Osteocyte (in vitro differentiated cells): ENCODE data around the gene CRACR2A. TPM values are rescaled to one million over a fixed set of nuclear protein-coding genes. Genes with fewer than 3 reads are reported as not detected.

Experiments used
- DNase-seq: peaks from one replicate; pipeline ENCODE4 v3.0.0; 2021; ENCODE audit warnings: mixed read lengths; ENCODE audit not compliant: unreplicated experiment; ENCODE audit errors: extremely low spot score
- H3K27ac Mint-ChIP-seq: one replicate; pipeline ENCODE4 v1.8.0; 2021; ENCODE audit warnings: mild to moderate bottlenecking, mixed read lengths; ENCODE audit not compliant: unreplicated experiment
- H3K27me3 Mint-ChIP-seq: one replicate; pipeline ENCODE4 v1.8.0; 2021; ENCODE audit warnings: mixed read lengths; ENCODE audit not compliant: unreplicated experiment
- H3K36me3 Mint-ChIP-seq: one replicate; pipeline ENCODE4 v1.8.0; 2021; ENCODE audit warnings: mixed read lengths; ENCODE audit not compliant: unreplicated experiment
- H3K4me1 Mint-ChIP-seq: one replicate; pipeline ENCODE4 v1.8.0; 2021; ENCODE audit warnings: mixed read lengths; ENCODE audit not compliant: unreplicated experiment
- H3K4me3 Mint-ChIP-seq: one replicate; pipeline ENCODE4 v1.8.0; 2021; ENCODE audit warnings: mild to moderate bottlenecking, moderate library complexity, mixed read lengths; ENCODE audit not compliant: unreplicated experiment
- H3K9me3 Mint-ChIP-seq: one replicate; pipeline ENCODE4 v1.8.0; 2021; ENCODE audit warnings: mixed read lengths; ENCODE audit not compliant: unreplicated experiment
- total RNA-seq: library from RNA; stranded (reverse); gene quantifications from 2 replicates; pipeline ENCODE4 v1.2.1, GENCODE V29; 2021
- TF ChIP-seq, protein P1 (sequence below): fragments of 200-600 bp; sonication (generic); IDR thresholded peaks from 2 replicates; pipeline ENCODE4 v1.5.0; 2021; ENCODE audit warnings: antibody characterized with exemption, mild to moderate bottlenecking, moderate library complexity

The CRACR2A gene
- total RNA-seq, 1 donor from 2014 or later, result 0.13 TPM

GRCh38 chr12:3571724-3572123, 181.2 kb downstream of the CRACR2A start:
- Mint-ChIP-seq H3K4me1 (no peaks in the 10 kb centered on the region), H3K27me3 (peaks cover 6% of the 10 kb centered on the region), H3K9me3 (no peaks in the 10 kb centered on the region), H3K4me3 (no peak overlapping the region), H3K36me3 (no peaks in the 10 kb centered on the region), H3K27ac (no peak overlapping the region)
- no peak for DNase-seq
- TF ChIP-seq, protein P1, sequence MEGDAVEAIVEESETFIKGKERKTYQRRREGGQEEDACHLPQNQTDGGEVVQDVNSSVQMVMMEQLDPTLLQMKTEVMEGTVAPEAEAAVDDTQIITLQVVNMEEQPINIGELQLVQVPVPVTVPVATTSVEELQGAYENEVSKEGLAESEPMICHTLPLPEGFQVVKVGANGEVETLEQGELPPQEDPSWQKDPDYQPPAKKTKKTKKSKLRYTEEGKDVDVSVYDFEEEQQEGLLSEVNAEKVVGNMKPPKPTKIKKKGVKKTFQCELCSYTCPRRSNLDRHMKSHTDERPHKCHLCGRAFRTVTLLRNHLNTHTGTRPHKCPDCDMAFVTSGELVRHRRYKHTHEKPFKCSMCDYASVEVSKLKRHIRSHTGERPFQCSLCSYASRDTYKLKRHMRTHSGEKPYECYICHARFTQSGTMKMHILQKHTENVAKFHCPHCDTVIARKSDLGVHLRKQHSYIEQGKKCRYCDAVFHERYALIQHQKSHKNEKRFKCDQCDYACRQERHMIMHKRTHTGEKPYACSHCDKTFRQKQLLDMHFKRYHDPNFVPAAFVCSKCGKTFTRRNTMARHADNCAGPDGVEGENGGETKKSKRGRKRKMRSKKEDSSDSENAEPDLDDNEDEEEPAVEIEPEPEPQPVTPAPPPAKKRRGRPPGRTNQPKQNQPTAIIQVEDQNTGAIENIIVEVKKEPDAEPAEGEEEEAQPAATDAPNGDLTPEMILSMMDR, result no peak

DNA sequence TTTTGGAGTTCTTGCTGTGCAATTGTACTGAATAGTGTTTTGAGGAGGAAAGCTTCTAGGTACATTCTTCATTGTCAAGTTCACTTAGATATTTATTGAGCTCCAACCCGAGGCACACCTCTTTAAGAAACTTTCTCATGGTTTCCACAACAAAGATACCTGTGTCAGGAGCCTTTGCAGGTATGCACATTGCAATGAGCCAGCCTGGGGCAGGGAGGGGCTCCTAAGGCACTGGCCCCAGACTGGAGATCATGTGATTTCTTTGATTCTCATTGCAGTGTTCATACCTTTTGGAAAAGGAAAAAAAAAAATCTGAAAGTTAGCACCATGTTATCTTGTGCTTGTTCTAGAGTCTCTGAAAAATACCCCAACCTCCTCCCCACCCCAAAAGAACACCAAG, 181.6 kb downstream of the CRACR2A start:
- Mint-ChIP-seq H3K27me3 (peaks cover 6% of the 10 kb centered on the region), H3K9me3 (no peaks in the 10 kb centered on the region), H3K4me3 (no peak overlapping the region), H3K36me3 (no peaks in the 10 kb centered on the region), H3K4me1 (no peaks in the 10 kb centered on the region), H3K27ac (no peak overlapping the region)
- TF ChIP-seq, protein P1, result no peak
- DNase-seq, result no peak

DNA sequence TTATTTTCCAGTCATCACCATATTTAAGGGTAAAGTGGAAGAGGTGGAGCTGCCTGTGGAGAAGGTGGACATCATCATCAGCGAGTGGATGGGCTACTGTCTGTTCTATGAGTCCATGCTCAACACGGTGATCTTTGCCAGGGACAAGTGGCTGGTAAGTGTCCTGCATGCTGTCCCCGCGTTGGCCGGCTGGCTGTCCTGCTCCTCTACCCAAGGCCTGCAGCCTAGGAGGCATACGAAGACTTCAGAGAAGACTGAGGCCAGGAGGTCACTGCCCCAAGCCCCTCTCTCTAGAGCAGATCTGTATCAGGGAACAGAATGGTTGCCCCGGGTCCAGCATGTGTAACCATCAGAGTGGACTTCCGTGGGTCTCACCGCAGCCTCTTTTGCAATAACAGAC, 184.2 kb downstream of the CRACR2A start:
- Mint-ChIP-seq H3K27me3 (peaks cover 6% of the 10 kb centered on the region), H3K4me1 (no peaks in the 10 kb centered on the region), H3K36me3 (no peaks in the 10 kb centered on the region), H3K9me3 (no peaks in the 10 kb centered on the region), H3K4me3 (no peak overlapping the region), H3K27ac (no peak overlapping the region)
- DNase-seq, result no peak
- TF ChIP-seq, protein P1, result no peak

DNA sequence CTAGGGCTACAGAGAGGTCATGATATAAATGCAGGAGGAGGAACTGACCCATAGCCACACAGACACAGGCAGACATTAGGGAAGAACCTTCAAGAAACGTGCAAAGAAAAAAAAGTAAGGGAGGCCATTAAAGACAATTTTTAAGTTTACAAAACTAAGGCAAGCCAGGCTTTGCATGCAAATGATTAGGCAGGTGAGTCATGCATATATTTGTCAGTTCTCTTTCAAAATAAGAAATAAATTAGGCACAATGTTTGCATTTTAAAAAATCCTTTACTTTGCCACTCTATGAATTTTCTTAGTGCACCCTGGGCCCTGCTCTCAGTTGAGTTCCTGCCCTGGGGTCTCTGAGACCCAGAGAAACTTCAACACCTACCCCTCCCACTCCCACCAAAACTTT, 186.9 kb downstream of the CRACR2A start:
- TF ChIP-seq, protein P1, result no peak
- H3K4me1 Mint-ChIP-seq, result no peaks in the 10 kb centered on the region
- H3K9me3 Mint-ChIP-seq, result peaks cover 6% of the 10 kb centered on the region
- no peaks in the 10 kb centered on the region for H3K36me3 Mint-ChIP-seq
- no peak overlapping the region for H3K4me3 Mint-ChIP-seq
- H3K27me3 Mint-ChIP-seq, result no peaks in the 10 kb centered on the region
- no peak overlapping the region for H3K27ac Mint-ChIP-seq
- no peak for DNase-seq

Other genes with a start within 250 kb of the CRACR2A start
- gene PARP11, start 120.3 kb upstream of the CRACR2A start, total RNA-seq, result 6.7 and 8.7 TPM in 2 replicates